SU-DHL-6 (cell line): ENCODE results near the gene DENND1B.

ENCODE experiments used
- EZH2phosphoT487 ChIP-seq: fragments of 200-600 bp; sonication (generic), shearing (Covaris generic); conservative IDR thresholded peaks from 2 replicates; pipeline ENCODE4 v1.6.1; 2018; ENCODE audit warnings: mild to moderate bottlenecking, antibody characterized with exemption, low read length, moderate library complexity, mixed read lengths
- TF ChIP-seq, protein P1 (sequence below): fragments of 200-600 bp; sonication (generic); IDR thresholded peaks from one replicate; pipeline ENCODE4 v1.5.1; 2017; ENCODE audit warnings: antibody characterized with exemption, mild to moderate bottlenecking, low read length, moderate library complexity; ENCODE audit not compliant: insufficient read depth, poor library complexity, severe bottlenecking

DNA sequence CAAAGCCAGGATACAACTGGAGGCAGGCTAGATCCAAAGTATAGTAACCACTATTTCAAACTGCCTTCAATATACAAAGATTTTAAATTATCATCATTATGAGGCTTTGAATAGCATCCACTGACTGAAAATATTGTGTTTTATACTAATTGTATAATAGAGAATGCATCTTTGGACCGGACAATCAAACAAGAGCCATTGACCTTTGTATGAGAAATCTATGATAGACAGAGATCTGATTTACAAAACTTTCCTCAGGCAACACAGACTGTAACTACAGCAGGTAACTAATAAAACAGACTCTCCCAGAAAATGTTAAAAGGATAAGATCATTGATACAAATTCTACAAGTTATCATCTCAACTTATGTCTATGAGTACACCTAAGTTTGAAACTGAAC is 152.9 kb downstream of the DENND1B start:
- TF ChIP-seq, protein P1, sequence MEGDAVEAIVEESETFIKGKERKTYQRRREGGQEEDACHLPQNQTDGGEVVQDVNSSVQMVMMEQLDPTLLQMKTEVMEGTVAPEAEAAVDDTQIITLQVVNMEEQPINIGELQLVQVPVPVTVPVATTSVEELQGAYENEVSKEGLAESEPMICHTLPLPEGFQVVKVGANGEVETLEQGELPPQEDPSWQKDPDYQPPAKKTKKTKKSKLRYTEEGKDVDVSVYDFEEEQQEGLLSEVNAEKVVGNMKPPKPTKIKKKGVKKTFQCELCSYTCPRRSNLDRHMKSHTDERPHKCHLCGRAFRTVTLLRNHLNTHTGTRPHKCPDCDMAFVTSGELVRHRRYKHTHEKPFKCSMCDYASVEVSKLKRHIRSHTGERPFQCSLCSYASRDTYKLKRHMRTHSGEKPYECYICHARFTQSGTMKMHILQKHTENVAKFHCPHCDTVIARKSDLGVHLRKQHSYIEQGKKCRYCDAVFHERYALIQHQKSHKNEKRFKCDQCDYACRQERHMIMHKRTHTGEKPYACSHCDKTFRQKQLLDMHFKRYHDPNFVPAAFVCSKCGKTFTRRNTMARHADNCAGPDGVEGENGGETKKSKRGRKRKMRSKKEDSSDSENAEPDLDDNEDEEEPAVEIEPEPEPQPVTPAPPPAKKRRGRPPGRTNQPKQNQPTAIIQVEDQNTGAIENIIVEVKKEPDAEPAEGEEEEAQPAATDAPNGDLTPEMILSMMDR, result no peak
- TF ChIP-seq EZH2phosphoT487, result no peak
